ENCODE measurements around the gene PLXNB3. TPM values are rescaled to one million over a fixed set of nuclear protein-coding genes. Genes with fewer than 3 reads are reported as not detected.

The PLXNB3 gene
- total RNA-seq, 1 experiment from 2014 or later, result 41.4 TPM

- TF ChIP-seq EZH2 (IDR thresholded peaks at IDR 0.05; ENCODE audit: low read depth) (no peak), CTCF (conservative IDR thresholded peaks at IDR 0.05) (no peak)
- no peak overlapping the region for H3K27ac ChIP-seq
- H3K79me2 ChIP-seq (ENCODE audit: low read depth), result no peaks in the 10 kb centered on the region
- no peaks in the 10 kb centered on the region for H3K9me2 ChIP-seq (ENCODE audit: insufficient read depth)
- peaks cover 55% of the 10 kb centered on the region for H3K27me3 ChIP-seq (ENCODE audit: insufficient read depth, low read depth)
- intact Hi-C loops (cut with micrococcal nuclease; ENCODE audit: unreplicated experiment), result no loop called here
- H3K4me2 ChIP-seq, result no peak overlapping the region
- DNase-seq, result peak in 1 of 2 experiments; percentile 42
- no peaks in the 10 kb centered on the region for H4K20me1 ChIP-seq (ENCODE audit: insufficient read depth)
- no peaks in the 10 kb centered on the region for H3F3A ChIP-seq (ENCODE audit: insufficient read depth, low read depth)
- no peak overlapping the region for H3K4me3 ChIP-seq
- BruUV-seq (replicated peaks), result no TSS peak
- no peaks in the 10 kb centered on the region for H3K36me3 ChIP-seq (ENCODE audit: low read depth)
- H2AFZ ChIP-seq, result no peak overlapping the region
- no peaks in the 10 kb centered on the region for H3K9me3 ChIP-seq (ENCODE audit: insufficient read depth, low read depth)
- CTCF ChIA-PET, result interaction anchor here (0.6 kb wide), 1 partner anchor 17 kb away, joined by 3 read pairs; no protein-coding TSS in a partner anchor
- no peaks in the 10 kb centered on the region for H3K4me1 ChIP-seq (replicated peaks; ENCODE audit: insufficient read depth)
- POLR2A ChIA-PET (ENCODE audit: unreplicated experiment), result no interaction called here
These were observed 54.7 kb downstream of the PLXNB3 start for GRCh38 chrX:153818571-153819383.

GRCh38 chrX:153819384-153820040, 55.5 kb downstream of the PLXNB3 start:
- H2AFZ ChIP-seq, result no peak overlapping the region
- no peaks in the 10 kb centered on the region for H3K36me3 ChIP-seq (ENCODE audit: low read depth)
- no peaks in the 10 kb centered on the region for H3K9me2 ChIP-seq (ENCODE audit: insufficient read depth)
- intact Hi-C loops (cut with micrococcal nuclease; ENCODE audit: unreplicated experiment), result no loop called here
- H4K20me1 ChIP-seq (ENCODE audit: insufficient read depth), result no peaks in the 10 kb centered on the region
- peaks cover 61% of the 10 kb centered on the region for H3K27me3 ChIP-seq (ENCODE audit: insufficient read depth, low read depth)
- no peaks in the 10 kb centered on the region for H3K9me3 ChIP-seq (ENCODE audit: insufficient read depth, low read depth)
- TF ChIP-seq CTCF (conservative IDR thresholded peaks at IDR 0.05) (no peak), EZH2 (IDR thresholded peaks at IDR 0.05; ENCODE audit: low read depth) (no peak)
- no peaks in the 10 kb centered on the region for H3F3A ChIP-seq (ENCODE audit: insufficient read depth, low read depth)
- CTCF ChIA-PET, result no interaction called here
- no peaks in the 10 kb centered on the region for H3K79me2 ChIP-seq (ENCODE audit: low read depth)
- H3K4me3 ChIP-seq, result no peak overlapping the region
- no TSS peak for BruUV-seq (replicated peaks)
- H3K27ac ChIP-seq, result no peak overlapping the region
- H3K4me2 ChIP-seq, result no peak overlapping the region
- POLR2A ChIA-PET (ENCODE audit: unreplicated experiment), result no interaction called here
- no peak for DNase-seq
- H3K4me1 ChIP-seq (replicated peaks; ENCODE audit: insufficient read depth), result no peaks in the 10 kb centered on the region

DNA sequence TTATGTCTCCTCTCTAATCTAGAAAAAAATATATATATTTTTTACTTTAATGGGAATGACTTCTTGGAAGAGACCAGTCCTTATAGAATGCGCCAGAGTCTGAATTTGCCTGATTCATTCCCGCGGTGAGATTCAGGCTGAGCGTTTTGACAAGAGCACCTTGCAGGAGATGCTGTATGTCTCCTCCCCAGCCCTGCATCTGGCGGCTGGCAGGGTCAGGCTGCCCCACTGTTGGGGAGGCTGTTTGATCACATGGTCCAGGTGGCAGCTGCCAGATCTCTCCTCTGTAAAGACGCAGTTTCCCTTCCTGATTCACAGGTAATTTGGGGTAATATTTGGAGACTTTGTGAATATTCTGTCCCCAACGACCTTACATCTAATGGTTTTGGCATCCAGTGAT, 56.6 kb downstream of the PLXNB3 start:
- Histone ChIP-seq H2AFZ (no peak overlapping the region), H3F3A (ENCODE audit: insufficient read depth, low read depth) (no peaks in the 10 kb centered on the region), H4K20me1 (ENCODE audit: insufficient read depth) (no peaks in the 10 kb centered on the region), H3K4me1 (replicated peaks; ENCODE audit: insufficient read depth) (no peaks in the 10 kb centered on the region), H3K9me2 (ENCODE audit: insufficient read depth) (no peaks in the 10 kb centered on the region), H3K36me3 (ENCODE audit: low read depth) (no peaks in the 10 kb centered on the region), H3K27me3 (ENCODE audit: insufficient read depth, low read depth) (peaks cover 64% of the 10 kb centered on the region), H3K9me3 (ENCODE audit: insufficient read depth, low read depth) (no peaks in the 10 kb centered on the region), H3K4me3 (no peak overlapping the region), H3K4me2 (no peak overlapping the region), H3K27ac (no peak overlapping the region), H3K79me2 (ENCODE audit: low read depth) (no peaks in the 10 kb centered on the region)
- CTCF ChIA-PET, result no interaction called here
- TF ChIP-seq EZH2 (IDR thresholded peaks at IDR 0.05; ENCODE audit: low read depth) (no peak), CTCF (conservative IDR thresholded peaks at IDR 0.05) (no peak)
- DNase-seq, result no peak
- intact Hi-C loops (cut with micrococcal nuclease; ENCODE audit: unreplicated experiment), result no loop called here
- POLR2A ChIA-PET (ENCODE audit: unreplicated experiment), result no interaction called here
- no TSS peak for BruUV-seq (replicated peaks)
